Nephron (organoid): ENCODE measurements around the gene PRKCH.

Source experiments
- H3K27ac Mint-ChIP-seq, 3 experiments: 2 replicates each; pipeline ENCODE4 v1.8.0; 2020; ENCODE audit warnings: mixed read lengths in 3 of 3, mild to moderate bottlenecking in 2 of 3, moderate library complexity in 1 of 3
- H3K27me3 Mint-ChIP-seq: 2 replicates; pipeline ENCODE4 v1.8.0; 2021; ENCODE audit warnings: low read depth, mild to moderate bottlenecking, moderate library complexity, mixed read lengths
- H3K36me3 Mint-ChIP-seq: 2 replicates; pipeline ENCODE4 v1.8.0; 2020; ENCODE audit warnings: low read depth, mixed read lengths
- H3K4me1 Mint-ChIP-seq: 2 replicates; pipeline ENCODE4 v1.8.0; 2020; ENCODE audit warnings: mixed read lengths
- H3K4me3 Mint-ChIP-seq, 3 experiments: 2 replicates each; pipeline ENCODE4 v1.8.0; 2020; ENCODE audit warnings: mild to moderate bottlenecking in 3 of 3, mixed read lengths in 3 of 3, moderate library complexity in 2 of 3
- H3K9me3 Mint-ChIP-seq: 2 replicates; pipeline ENCODE4 v1.8.0; 2020; ENCODE audit warnings: mixed read lengths
- TF ChIP-seq, protein P1 (sequence below), 3 experiments: fragments of 200-600 bp; sonication (generic); IDR thresholded peaks; one replicate each; pipeline ENCODE4 v1.5.0; 2021; ENCODE audit warnings: antibody characterized with exemption in 3 of 3; ENCODE audit not compliant: unreplicated experiment in 3 of 3

PRKCH gene

DNA sequence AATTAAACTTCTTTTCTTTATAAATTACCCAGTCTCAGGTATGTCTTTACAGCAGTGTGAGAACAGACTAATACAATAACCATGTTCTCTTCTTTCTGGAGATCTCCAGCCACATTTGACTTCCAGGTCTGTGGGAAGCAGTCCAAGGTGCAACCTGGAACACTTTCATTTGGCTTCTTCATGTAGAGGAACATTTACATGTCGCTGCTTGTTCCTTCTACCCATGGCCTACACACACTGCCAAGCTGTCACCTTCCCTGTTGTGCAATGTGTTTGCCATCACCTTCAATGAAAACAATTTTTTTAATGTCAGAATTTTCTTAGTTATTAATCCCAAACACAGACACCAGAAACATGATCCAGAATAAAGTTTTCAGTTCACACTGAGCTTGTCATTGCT is 104.7 kb downstream of the PRKCH start:
- Mint-ChIP-seq H3K27ac (no peak overlapping the region), H3K9me3 (peaks cover 7% of the 10 kb centered on the region), H3K4me1 (no peaks in the 10 kb centered on the region), H3K27me3 (no peaks in the 10 kb centered on the region), H3K36me3 (no peaks in the 10 kb centered on the region), H3K4me3 (no peak overlapping the region)
- TF ChIP-seq, protein P1, sequence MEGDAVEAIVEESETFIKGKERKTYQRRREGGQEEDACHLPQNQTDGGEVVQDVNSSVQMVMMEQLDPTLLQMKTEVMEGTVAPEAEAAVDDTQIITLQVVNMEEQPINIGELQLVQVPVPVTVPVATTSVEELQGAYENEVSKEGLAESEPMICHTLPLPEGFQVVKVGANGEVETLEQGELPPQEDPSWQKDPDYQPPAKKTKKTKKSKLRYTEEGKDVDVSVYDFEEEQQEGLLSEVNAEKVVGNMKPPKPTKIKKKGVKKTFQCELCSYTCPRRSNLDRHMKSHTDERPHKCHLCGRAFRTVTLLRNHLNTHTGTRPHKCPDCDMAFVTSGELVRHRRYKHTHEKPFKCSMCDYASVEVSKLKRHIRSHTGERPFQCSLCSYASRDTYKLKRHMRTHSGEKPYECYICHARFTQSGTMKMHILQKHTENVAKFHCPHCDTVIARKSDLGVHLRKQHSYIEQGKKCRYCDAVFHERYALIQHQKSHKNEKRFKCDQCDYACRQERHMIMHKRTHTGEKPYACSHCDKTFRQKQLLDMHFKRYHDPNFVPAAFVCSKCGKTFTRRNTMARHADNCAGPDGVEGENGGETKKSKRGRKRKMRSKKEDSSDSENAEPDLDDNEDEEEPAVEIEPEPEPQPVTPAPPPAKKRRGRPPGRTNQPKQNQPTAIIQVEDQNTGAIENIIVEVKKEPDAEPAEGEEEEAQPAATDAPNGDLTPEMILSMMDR (IDR thresholded peaks at IDR 0.05; ENCODE audit: unreplicated experiment in 3 of 3) = no peak

DNA sequence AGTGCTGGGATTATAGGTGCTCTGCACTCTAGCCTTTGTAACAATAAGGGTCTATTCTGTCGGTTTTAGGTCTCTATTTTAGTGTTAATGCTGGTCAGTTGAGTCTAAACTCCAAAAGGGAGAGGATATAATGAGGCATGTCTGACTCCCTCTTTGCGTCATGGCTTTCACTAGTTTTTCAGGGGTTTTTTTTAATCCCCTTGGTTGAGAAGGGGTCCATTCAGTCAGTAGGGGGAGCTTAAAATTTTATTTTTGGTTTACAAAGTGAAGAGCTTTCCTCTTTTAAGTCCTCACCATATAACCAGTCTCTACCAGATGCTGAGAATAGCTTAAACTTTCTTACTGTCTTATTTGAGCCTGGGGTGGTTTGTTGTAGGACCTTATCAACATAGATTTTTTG is 106.9 kb downstream of the PRKCH start:
- Mint-ChIP-seq H3K36me3 (no peaks in the 10 kb centered on the region), H3K4me3 (no peak overlapping the region), H3K27ac (no peak overlapping the region), H3K27me3 (no peaks in the 10 kb centered on the region), H3K9me3 (peaks cover 11% of the 10 kb centered on the region), H3K4me1 (peaks cover 3% of the 10 kb centered on the region)
- TF ChIP-seq, protein P1 (IDR thresholded peaks at IDR 0.05; ENCODE audit: unreplicated experiment in 3 of 3) = no peak

DNA sequence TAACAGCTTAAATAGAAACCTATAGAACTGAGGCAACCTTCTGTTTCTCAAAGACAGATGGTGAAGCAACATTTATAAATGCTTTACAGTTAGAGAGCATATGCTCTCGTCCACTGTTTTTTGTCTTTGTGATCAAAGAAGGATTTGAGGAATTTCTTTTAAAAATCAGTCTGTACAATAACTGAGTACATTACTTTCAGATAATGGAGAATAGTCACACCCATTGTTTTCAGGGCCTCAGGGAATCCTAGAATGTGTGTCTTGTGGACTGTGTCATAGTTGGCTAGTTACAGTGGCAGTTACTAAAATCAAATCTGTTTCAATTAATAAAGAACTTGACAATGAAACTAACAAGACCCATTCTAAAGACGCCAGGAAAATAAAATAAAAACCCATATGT is 107.9 kb downstream of the PRKCH start:
- no peak overlapping the region for H3K4me3 Mint-ChIP-seq
- TF ChIP-seq, protein P1 (IDR thresholded peaks at IDR 0.05; ENCODE audit: unreplicated experiment in 3 of 3) = no peak
- H3K9me3 Mint-ChIP-seq = peaks cover 8% of the 10 kb centered on the region
- peaks cover 5% of the 10 kb centered on the region for H3K4me1 Mint-ChIP-seq
- H3K36me3 Mint-ChIP-seq = no peaks in the 10 kb centered on the region
- no peak overlapping the region for H3K27ac Mint-ChIP-seq
- H3K27me3 Mint-ChIP-seq = no peaks in the 10 kb centered on the region

DNA sequence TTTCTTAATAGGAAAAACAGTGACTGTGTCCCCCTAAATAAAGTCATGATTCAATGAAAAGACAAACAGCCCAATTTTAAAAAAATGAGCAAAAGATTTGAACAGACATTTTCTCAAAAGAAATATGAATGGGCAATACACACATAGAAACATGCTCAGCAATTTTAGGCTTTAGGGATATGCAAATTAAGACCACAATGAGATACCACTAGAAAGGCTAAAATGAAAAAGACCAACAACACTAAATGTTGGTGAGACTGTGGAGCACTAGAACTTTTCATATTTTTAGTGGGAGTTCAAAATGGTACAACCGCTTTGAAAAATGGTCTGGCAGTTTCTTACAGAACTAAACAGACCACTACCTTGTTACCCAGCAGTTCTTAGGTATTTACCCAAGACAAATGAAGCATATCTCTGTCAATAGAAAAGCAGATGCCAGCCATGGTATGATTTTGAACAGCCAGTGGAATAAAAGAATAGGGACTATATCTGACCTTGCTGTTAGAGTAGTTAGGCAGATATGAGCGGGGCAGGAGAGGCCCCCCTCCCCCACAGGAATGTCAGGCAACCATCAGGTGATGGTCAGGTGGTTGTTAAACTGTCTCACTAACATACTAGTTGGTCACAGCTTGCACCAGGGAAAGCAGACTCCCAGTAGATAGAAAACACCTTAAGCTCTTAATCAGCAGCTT is 108.8 kb downstream of the PRKCH start:
- H3K4me1 Mint-ChIP-seq = peaks cover 5% of the 10 kb centered on the region
- H3K27ac Mint-ChIP-seq = no peak overlapping the region
- TF ChIP-seq, protein P1 (IDR thresholded peaks at IDR 0.05; ENCODE audit: unreplicated experiment in 3 of 3) = no peak
- H3K9me3 Mint-ChIP-seq = peaks cover 7% of the 10 kb centered on the region
- H3K4me3 Mint-ChIP-seq = no peak overlapping the region
- H3K27me3 Mint-ChIP-seq = no peaks in the 10 kb centered on the region
- H3K36me3 Mint-ChIP-seq = no peaks in the 10 kb centered on the region

DNA sequence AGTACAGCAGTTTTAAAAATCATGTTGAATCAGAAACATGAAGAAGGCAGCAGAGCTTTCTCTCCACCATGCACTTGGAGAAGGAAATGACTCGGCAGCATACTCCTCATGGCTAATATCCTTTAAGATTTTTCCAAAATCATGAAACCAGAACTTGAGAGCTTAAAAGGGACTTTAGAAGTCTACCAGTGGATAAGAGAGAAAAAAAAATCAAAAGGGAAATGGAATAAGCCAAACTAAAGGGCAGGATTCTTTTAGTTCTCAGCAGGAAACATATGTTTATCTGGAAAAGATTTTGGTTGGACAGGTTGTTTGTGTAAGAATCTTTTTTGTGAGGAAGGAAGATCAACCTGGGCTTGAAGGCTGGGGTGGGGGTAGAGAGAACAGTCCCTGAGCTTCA is 111.8 kb downstream of the PRKCH start:
- Mint-ChIP-seq H3K4me1 (peaks cover 6% of the 10 kb centered on the region), H3K27me3 (no peaks in the 10 kb centered on the region), H3K27ac (no peak overlapping the region), H3K9me3 (peaks cover 7% of the 10 kb centered on the region), H3K36me3 (no peaks in the 10 kb centered on the region), H3K4me3 (no peak overlapping the region)
- TF ChIP-seq, protein P1 (IDR thresholded peaks at IDR 0.05; ENCODE audit: unreplicated experiment in 3 of 3) = no peak

DNA sequence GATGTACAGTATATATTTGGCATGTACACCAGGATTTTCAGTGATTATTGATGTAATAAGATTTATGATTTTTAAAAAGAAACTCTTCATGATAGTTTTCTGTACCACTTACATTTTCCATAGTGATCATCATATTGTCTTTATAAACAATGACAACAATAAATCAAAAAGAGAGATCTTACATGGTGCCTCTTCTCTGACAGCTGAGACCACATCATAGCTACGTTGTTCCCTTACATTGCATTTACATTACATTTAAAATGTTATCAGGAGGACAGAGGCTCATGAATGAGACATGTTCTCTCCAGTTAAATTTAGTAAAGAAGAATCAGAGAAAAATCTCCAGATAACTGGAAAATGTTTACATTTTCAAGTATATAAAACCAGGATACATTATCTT is 112.4 kb downstream of the PRKCH start:
- Mint-ChIP-seq H3K9me3 (peaks cover 7% of the 10 kb centered on the region), H3K27me3 (no peaks in the 10 kb centered on the region), H3K4me1 (peaks cover 12% of the 10 kb centered on the region)

More for the DNA sequence above, 112.4 kb downstream of the PRKCH start:
- Mint-ChIP-seq H3K4me3 (no peak overlapping the region), H3K27ac (no peak overlapping the region), H3K36me3 (no peaks in the 10 kb centered on the region)
- TF ChIP-seq, protein P1 (IDR thresholded peaks at IDR 0.05; ENCODE audit: unreplicated experiment in 3 of 3) = no peak
